Transverse colon (tissue), 3 donors: ENCODE measurements around the gene SPATA16.

Source experiments
- EP300 ChIP-seq: sonication (generic); formaldehyde crosslinking; IDR thresholded peaks from one replicate; pipeline ENCODE4 v1.6.1; 2017; ENCODE audit warnings: antibody characterized with exemption, low read depth
- TF ChIP-seq, protein P1 (sequence below), 5 experiments: fragments of 200-600 bp in 3 of 5; fragments of 450-650 bp in 2 of 5; sonication (generic) in 3 of 5; IDR thresholded peaks; 1 replicate in 2 of 5; 2 replicates in 3 of 5; pipeline ENCODE4 v1.5.1; 2016 to 2017; ENCODE audit warnings: antibody characterized with exemption in 5 of 5, inconsistent platforms in 3 of 5, mild to moderate bottlenecking in 2 of 5, moderate library complexity in 1 of 5

DNA sequence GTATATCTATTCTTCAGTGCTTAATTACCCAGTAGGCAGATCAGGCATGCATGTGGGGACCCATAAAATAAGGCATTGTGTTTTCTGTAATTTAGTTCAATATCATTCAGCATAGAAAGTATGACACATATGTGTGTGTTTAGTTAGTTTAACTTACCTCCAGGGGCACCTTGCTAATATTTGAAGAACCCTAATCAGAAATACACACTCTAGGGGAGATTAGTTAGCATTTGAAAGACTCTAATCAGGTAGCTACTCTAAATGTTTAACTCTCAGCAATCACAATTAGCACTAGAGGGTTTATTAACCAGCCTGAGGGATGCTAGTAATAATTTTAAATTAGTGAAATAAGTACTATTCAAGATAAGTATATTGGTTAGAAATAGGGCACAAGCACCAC, 286.0 kb downstream of the SPATA16 start:
- TF ChIP-seq, protein P1, sequence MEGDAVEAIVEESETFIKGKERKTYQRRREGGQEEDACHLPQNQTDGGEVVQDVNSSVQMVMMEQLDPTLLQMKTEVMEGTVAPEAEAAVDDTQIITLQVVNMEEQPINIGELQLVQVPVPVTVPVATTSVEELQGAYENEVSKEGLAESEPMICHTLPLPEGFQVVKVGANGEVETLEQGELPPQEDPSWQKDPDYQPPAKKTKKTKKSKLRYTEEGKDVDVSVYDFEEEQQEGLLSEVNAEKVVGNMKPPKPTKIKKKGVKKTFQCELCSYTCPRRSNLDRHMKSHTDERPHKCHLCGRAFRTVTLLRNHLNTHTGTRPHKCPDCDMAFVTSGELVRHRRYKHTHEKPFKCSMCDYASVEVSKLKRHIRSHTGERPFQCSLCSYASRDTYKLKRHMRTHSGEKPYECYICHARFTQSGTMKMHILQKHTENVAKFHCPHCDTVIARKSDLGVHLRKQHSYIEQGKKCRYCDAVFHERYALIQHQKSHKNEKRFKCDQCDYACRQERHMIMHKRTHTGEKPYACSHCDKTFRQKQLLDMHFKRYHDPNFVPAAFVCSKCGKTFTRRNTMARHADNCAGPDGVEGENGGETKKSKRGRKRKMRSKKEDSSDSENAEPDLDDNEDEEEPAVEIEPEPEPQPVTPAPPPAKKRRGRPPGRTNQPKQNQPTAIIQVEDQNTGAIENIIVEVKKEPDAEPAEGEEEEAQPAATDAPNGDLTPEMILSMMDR (IDR thresholded peaks at IDR 0.05), result no peak
- no peak for TF ChIP-seq EP300
